GM23338 (cell line): Measurements from ENCODE around the gene ANKS1B. TPM values are rescaled to one million over a fixed set of nuclear protein-coding genes. Genes with fewer than 3 reads are reported as not detected.

Source experiments
- ATAC-seq: fragments of 200-7000 bp; cut with Tn5 transposase; 3 replicates; pipeline ENCODE4 v1.9.1; 2020
- DNase-seq: peaks from one replicate; pipeline ENCODE4 v3.0.0-alpha.2; 2015; ENCODE audit warnings: low spot score
- H2AFZ ChIP-seq: fragments of 200-600 bp; sonication (generic); 2 replicates; pipeline ENCODE4 v1.8.0; 2016; ENCODE audit warnings: antibody characterized with exemption, mild to moderate bottlenecking, moderate library complexity
- H3F3A ChIP-seq: fragments of 200-600 bp; sonication (generic); replicated peaks from 2 replicates; pipeline ENCODE4 v1.8.0; 2017; ENCODE audit warnings: antibody characterized with exemption, mixed run types, low read depth
- H3K27ac ChIP-seq: fragments of 200-600 bp; sonication (generic); 2 replicates; pipeline ENCODE4 v1.6.1; 2016; ENCODE audit warnings: low read depth
- H3K27me3 ChIP-seq: fragments of 200-600 bp; sonication (generic); 2 replicates; pipeline ENCODE4 v1.8.0; 2016; ENCODE audit warnings: mild to moderate bottlenecking, mixed run types, moderate library complexity; ENCODE audit not compliant: insufficient read depth
- H3K36me3 ChIP-seq: fragments of 200-600 bp; sonication (generic); 2 replicates; pipeline ENCODE4 v1.8.0; 2016; ENCODE audit warnings: mild to moderate bottlenecking; ENCODE audit not compliant: insufficient read depth
- H3K4me1 ChIP-seq: fragments of 200-600 bp; sonication (generic); 2 replicates; pipeline ENCODE4 v1.8.0; 2016; ENCODE audit warnings: mild to moderate bottlenecking, moderate library complexity; ENCODE audit not compliant: insufficient read depth
- H3K4me2 ChIP-seq: fragments of 200-600 bp; sonication (generic); 2 replicates; pipeline ENCODE4 v1.7.1; 2017; ENCODE audit warnings: mixed run types
- H3K4me3 ChIP-seq: fragments of 200-600 bp; sonication (generic); 2 replicates; pipeline ENCODE4 v1.6.1; 2016; ENCODE audit warnings: mixed run types
- H3K79me2 ChIP-seq: fragments of 200-600 bp; sonication (generic); replicated peaks from 2 replicates; pipeline ENCODE4 v1.8.0; 2017; ENCODE audit warnings: mild to moderate bottlenecking; ENCODE audit not compliant: insufficient read depth
- H3K9me2 ChIP-seq: fragments of 200-600 bp; sonication (generic); 2 replicates; pipeline ENCODE4 v1.8.0; 2017; ENCODE audit not compliant: insufficient read depth
- H4K20me1 ChIP-seq: fragments of 200-600 bp; sonication (generic); replicated peaks from 2 replicates; pipeline ENCODE4 v1.8.0; 2017; ENCODE audit warnings: mild to moderate bottlenecking; ENCODE audit not compliant: insufficient read depth
- H3K27ac Mint-ChIP-seq: 2 replicates; pipeline ENCODE4 v1.8.0; 2020; ENCODE audit warnings: inconsistent platforms, mild to moderate bottlenecking, moderate library complexity, mixed read lengths
- H3K27me3 Mint-ChIP-seq: 3 replicates; pipeline ENCODE4 v1.8.0; 2022; ENCODE audit warnings: low read depth, mild to moderate bottlenecking, moderate library complexity, mixed read lengths, inconsistent platforms; ENCODE audit not compliant: insufficient read depth, poor library complexity
- H3K36me3 Mint-ChIP-seq: 3 replicates; pipeline ENCODE4 v1.8.0; 2021; ENCODE audit warnings: low read depth, mild to moderate bottlenecking, inconsistent platforms, moderate library complexity, mixed read lengths
- H3K4me1 Mint-ChIP-seq: 3 replicates; pipeline ENCODE4 v1.8.0; 2020; ENCODE audit warnings: mild to moderate bottlenecking, inconsistent platforms, mixed read lengths
- H3K4me3 Mint-ChIP-seq: 3 replicates; pipeline ENCODE4 v1.8.0; 2021; ENCODE audit warnings: moderate library complexity, mild to moderate bottlenecking, inconsistent platforms, mixed read lengths
- H3K9me3 Mint-ChIP-seq: 3 replicates; pipeline ENCODE4 v1.8.0; 2020; ENCODE audit warnings: moderate library complexity, mild to moderate bottlenecking, inconsistent platforms, mixed read lengths
- CREB1 ChIP-seq: fragments of 250-450 bp; sonication (Bioruptor Pico); IDR thresholded peaks from 2 replicates; pipeline ENCODE4 v1.5.0; 2020; ENCODE audit warnings: low read depth, mild to moderate bottlenecking, moderate library complexity
- CTCF ChIP-seq, 2 experiments: fragments of 200-600 bp in 1 of 2; sonication (generic) in 1 of 2; conservative IDR thresholded peaks; 2 replicates each; pipeline versions ENCODE4 v1.5.1 to v1.6.1; 2016 to 2017; ENCODE audit warnings: antibody characterized with exemption in 2 of 2, low read depth in 2 of 2, mild to moderate bottlenecking in 2 of 2, moderate library complexity in 1 of 2
- ETS1 ChIP-seq: IDR thresholded peaks from 2 replicates; pipeline ENCODE4 v1.6.1; 2016; ENCODE audit warnings: antibody characterized with exemption
- EZH2 ChIP-seq: fragments of 200-600 bp; sonication (generic); IDR thresholded peaks from one replicate; pipeline ENCODE4 v1.8.0; 2017; ENCODE audit warnings: antibody characterized with exemption, mild to moderate bottlenecking, low read depth; ENCODE audit not compliant: unreplicated experiment
- EZH2phosphoT487 ChIP-seq: fragments of 200-600 bp; sonication (generic); IDR thresholded peaks from one replicate; pipeline ENCODE4 v1.8.1; 2018; ENCODE audit warnings: antibody characterized with exemption; ENCODE audit not compliant: unreplicated experiment
- JUNB ChIP-seq: IDR thresholded peaks from one replicate; pipeline ENCODE4 v1.6.1; 2016; ENCODE audit warnings: antibody characterized with exemption; ENCODE audit not compliant: unreplicated experiment
- NANOG ChIP-seq: IDR thresholded peaks from 2 replicates; pipeline ENCODE4 v1.6.1; 2016; ENCODE audit warnings: antibody characterized with exemption, borderline replicate concordance
- POLR2AphosphoS5 ChIP-seq: IDR thresholded peaks from 2 replicates; pipeline ENCODE4 v1.6.1; 2016; ENCODE audit warnings: antibody characterized with exemption, low read depth
- REST ChIP-seq: IDR thresholded peaks from one replicate; pipeline ENCODE4 v1.6.1; 2018; ENCODE audit warnings: antibody characterized with exemption; ENCODE audit not compliant: unreplicated experiment
- STAT1 ChIP-seq: IDR thresholded peaks from one replicate; pipeline ENCODE4 v1.6.1; 2016; ENCODE audit warnings: antibody characterized with exemption; ENCODE audit not compliant: unreplicated experiment
- ZNF114 ChIP-seq: fragments of 250-450 bp; sonication (Bioruptor Pico); IDR thresholded peaks from 2 replicates; pipeline ENCODE4 v1.5.0; 2020; ENCODE audit warnings: mild to moderate bottlenecking, moderate library complexity
- ZNF331 ChIP-seq: fragments of 250-450 bp; sonication (Bioruptor Pico); IDR thresholded peaks from 2 replicates; pipeline ENCODE4 v1.5.0; 2020; ENCODE audit warnings: low read depth, mild to moderate bottlenecking, moderate library complexity
- ZNF462 ChIP-seq: fragments of 250-450 bp; sonication (Bioruptor Pico); IDR thresholded peaks from 2 replicates; pipeline ENCODE4 v1.5.0; 2020; ENCODE audit warnings: mild to moderate bottlenecking, moderate library complexity
- polyA plus RNA-seq: library from polyadenylated mRNA; unstranded; fragments of >200 nt; fragmentation: Nextera tagmentation; extraction: Ambion mirVana; gene quantifications from 2 replicates; pipeline ENCODE4 v1.2.1, GENCODE V29; 2016
- total RNA-seq: library from RNA; depleted of rRNA; stranded (reverse); fragments of >200 nt; shearing (Covaris generic); gene quantifications from 2 replicates; pipeline ENCODE4 v1.2.3, GENCODE V29; 2014

ANKS1B gene
- total and polyA plus RNA-seq, 2 experiments from 2014 or later: 4.3 to 5.8 TPM

GRCh38 chr12:99495799-99496198 is 488.9 kb downstream of the ANKS1B start:
- no peak for TF ChIP-seq EZH2phosphoT487
- TF ChIP-seq EZH2: no peak
- TF ChIP-seq ZNF462: no peak
- TF ChIP-seq CREB1 (CRISPR knock-in tag): no peak
- no peak for TF ChIP-seq STAT1
- TF ChIP-seq ETS1: no peak
- TF ChIP-seq NANOG: no peak
- TF ChIP-seq ZNF114 (CRISPR knock-in tag): no peak
- TF ChIP-seq ZNF331 (CRISPR knock-in tag): no peak
- no peak for TF ChIP-seq REST
- TF ChIP-seq POLR2AphosphoS5: no peak
- no peak for TF ChIP-seq CTCF (conservative IDR thresholded peaks at IDR 0.05; ENCODE audit: low read depth in 2 of 2)
- no peak for TF ChIP-seq JUNB
- no peaks in the 10 kb centered on the region for H3K79me2 ChIP-seq
- no peak overlapping the region for H3K4me3 ChIP-seq
- no peaks in the 10 kb centered on the region for H3K36me3 Mint-ChIP-seq
- no peaks in the 10 kb centered on the region for H3K4me1 ChIP-seq
- peaks cover 7% of the 10 kb centered on the region; the same call in 2 of the 3 replicates for H3K4me1 Mint-ChIP-seq
- H3K4me2 ChIP-seq: no peak overlapping the region
- H3K27me3 Mint-ChIP-seq: peaks cover 1% of the 10 kb centered on the region
- no peaks in the 10 kb centered on the region for H3F3A ChIP-seq
- H3K9me3 Mint-ChIP-seq: no peaks in the 10 kb centered on the region; the same call in 2 of the 3 replicates
- H3K4me3 Mint-ChIP-seq: no peak overlapping the region
- no peaks in the 10 kb centered on the region for H3K36me3 ChIP-seq
- no peaks in the 10 kb centered on the region for H4K20me1 ChIP-seq
- ATAC-seq (no peak), DNase-seq (no peak)
- H2AFZ ChIP-seq: no peak overlapping the region
- no peaks in the 10 kb centered on the region; the same call in 1 of the 2 replicates for H3K9me2 ChIP-seq
- H3K27ac Mint-ChIP-seq: no peak overlapping the region
- no peaks in the 10 kb centered on the region for H3K27me3 ChIP-seq
- H3K27ac ChIP-seq: no peak overlapping the region
